Measurements from ENCODE around the gene TSBP1. TPM values are rescaled to one million over a fixed set of nuclear protein-coding genes. Genes with fewer than 3 reads are reported as not detected.
A peak's percentile ranks its signal among the peaks of the same experiment; 100 is the strongest.
"Not testable (repeated sequence)": the region's sequence is repeated elsewhere in the genome, so short reads cannot be mapped to it uniquely, and the experiment has no call there.

The TSBP1 gene
- total RNA-seq, 1 donor from 2014 or later = not detected

DNA sequence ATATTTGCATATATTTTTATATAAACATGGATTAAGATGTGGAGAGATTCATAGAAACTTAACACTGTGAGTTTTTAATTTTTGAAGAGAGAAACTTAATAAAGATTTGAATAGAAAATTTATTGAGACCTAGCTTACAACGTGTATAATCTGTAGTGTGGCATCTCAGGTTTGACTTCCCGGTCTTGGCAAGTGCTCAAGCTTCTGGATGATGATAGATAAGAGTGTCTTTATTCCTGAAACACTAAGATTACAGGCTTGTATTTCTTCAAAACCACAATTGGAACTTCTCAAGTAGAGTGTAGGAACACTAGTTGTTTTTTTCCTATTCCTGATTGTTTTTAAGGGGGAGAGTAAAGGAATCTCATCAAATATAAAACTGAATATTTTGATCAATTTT is 83.3 kb downstream of the TSBP1 start:
- no peak for DNase-seq

DNA sequence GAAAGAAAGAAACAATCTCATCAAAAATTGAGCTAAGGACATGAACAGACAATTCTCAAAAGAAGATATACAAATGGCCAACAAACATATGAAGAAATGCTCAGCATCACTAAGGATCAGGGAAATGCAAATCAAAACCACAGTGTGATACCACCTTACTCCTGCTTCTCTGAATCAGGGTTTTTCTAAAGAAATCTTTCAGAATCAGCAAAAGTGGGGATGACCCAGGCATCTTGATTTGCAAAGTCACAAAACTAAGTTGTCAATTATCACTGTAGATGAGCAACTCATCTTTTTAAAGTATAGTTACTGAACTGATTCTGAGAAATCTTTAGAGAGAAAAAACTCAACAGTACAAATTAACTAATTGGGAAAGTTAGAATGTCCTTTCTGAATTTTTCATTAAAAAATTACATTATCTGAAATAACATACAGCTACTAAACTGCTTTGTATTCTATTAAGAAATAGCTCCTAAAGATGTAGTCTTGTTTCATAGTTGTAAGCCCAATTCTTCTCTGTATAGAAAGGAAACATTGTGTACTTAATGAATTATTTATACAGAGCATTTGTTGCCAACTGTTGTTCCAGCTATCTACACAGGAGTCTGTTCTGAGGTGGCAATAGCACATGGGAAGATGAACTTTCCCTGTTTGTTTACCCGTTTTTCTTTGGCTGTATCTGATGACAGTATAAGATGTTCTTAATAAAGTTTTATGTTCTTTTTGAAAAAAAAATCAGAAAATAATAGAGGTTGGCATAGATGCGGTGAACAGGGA is 97.7 kb downstream of the TSBP1 start:
- DNase-seq = not testable (repeated sequence)

DNA sequence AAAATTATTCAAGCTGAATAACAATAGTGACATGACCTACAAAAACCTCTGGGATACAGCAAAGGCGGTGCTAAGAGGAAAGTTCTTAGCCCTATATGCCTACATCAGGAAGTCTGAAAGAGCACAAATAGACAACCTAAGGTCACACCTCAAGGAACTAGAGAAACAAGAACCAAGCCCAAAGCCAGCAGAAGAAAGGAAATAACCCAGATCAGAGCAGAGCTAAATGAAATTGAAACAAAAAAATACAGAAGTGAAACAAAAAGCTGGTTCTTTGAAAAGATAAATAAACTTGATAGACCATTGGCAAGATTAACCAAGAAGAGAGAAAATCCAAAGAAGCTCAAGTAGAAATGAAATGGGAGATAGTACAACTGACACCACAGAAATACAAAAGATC is 100.3 kb downstream of the TSBP1 start:
- no peak for DNase-seq

DNA sequence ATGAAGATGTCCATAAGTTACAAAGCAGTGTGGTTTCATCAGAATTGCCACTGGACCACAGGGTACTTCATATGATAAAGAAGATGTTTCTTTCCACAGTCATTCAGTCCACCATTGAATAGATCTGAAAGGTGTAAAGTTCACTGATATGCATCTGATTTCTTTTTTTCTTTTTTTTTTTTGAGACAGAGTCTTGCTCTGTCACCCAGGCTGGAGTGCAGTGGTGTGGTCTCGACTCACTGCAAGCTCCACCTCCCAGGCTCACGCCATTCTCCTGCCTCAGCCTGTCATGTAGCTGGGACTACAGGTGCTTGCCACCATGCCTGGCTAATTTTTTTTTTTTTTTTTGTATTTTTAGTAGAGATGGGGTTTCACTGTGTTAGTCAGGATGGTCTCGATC is 103.2 kb downstream of the TSBP1 start:
- DNase-seq = not testable (repeated sequence)

DNA sequence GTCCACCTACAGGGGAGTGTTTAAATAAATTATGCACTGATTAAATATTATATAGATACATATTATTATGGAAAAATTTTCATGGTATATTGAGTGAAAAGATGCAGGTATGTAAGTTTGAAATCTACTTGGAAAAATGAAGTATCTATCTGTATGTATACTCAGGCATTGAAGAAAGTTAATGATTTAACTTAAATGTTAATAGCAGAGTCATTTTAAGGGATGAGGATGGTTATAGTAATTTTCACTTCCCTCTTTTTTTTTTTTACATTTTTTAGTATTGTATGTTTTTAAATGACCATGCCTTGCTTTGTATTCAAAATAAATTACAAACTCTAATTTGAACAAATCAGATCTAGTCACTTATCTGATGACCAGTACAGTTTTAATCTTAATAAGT is 104.7 kb downstream of the TSBP1 start:
- no peak for DNase-seq

DNA sequence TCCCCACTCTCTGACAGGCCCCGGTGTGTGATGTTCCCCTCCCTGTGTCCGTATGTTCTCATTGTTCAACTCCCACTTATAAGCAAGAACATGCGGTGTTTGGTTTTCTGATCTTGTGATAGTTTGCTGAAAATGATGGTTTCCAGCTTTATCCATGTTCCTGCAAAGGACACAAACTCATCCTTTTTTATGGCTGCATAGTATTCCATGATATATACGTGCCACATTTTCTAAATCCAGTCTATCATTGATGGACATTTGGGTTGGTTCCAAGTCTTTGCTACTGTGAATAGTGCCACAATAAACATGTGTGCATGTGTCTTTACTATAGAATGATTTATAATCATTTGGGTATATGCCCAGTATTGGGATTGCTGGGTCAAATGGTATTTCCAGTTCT is 114.4 kb downstream of the TSBP1 start:
- not testable (repeated sequence) for DNase-seq

DNA sequence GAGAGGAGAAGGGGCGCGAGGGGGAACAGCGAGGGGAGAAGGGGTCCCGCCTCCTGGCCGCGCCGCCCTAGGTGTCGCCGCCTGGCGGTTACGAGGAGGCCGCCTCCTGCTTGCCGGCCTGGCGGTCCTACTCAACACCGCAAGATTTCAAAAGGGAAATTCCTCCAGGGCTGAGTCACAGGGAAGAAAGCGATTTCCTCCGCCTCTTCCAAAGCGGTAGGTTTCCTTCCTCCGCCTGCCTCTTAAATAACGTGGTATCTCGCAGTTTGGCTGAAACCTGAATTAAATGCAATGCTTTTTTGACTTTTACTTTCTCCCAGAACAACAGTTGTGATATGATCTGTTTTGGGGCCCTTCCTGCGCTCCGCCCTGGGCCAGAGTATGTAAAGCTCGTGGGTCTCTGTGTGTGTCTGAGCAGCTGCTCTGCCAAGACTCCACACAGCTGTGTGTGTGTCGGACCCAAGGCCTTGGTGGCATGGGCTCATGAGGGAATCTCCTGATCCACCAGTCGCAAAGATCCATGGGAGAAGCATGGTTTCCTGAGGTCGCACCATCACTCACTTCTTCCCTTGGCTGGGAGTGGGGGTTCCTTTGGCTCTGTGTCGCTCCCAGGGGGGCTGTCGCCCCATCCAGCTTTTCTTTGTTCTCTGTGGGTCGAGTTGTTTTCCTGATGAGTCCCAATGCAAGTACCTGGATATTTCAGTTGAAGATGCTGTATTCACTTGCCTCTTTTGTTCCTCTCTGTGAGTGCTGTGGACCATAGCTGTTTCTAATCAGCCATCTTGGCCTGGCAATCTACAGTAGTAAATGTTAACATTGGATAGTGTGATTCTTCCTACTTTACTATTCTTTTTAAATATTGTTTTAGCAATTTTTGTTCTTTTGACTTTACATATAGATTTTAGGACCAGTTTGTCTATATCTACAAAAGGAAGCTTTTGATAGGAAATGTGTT is 116.2 kb downstream of the TSBP1 start:
- peak; percentile 97 for DNase-seq

DNA sequence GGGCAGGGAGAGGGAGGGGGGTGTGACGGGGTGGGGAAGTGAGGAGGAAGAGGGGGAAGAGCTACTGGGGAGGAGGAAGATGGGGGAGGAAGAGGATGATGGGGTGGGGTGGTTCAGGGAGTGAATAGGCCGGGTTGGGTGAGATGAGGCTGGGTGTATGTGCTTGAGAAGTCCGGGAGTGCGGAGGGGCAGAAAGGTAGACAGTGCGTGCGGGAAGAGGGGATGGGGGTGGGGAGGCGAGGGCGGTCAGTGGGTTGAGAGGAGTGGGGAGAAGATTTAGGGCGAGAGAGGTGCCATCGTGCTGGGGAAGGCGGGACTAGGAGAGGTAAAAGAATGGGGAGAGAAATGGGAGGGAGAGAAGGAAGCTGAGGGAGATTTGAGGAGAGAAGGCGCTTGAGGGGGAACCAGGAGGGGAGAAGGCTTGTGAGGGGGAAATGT is 116.9 kb downstream of the TSBP1 start:
- DNase-seq = no peak

DNA sequence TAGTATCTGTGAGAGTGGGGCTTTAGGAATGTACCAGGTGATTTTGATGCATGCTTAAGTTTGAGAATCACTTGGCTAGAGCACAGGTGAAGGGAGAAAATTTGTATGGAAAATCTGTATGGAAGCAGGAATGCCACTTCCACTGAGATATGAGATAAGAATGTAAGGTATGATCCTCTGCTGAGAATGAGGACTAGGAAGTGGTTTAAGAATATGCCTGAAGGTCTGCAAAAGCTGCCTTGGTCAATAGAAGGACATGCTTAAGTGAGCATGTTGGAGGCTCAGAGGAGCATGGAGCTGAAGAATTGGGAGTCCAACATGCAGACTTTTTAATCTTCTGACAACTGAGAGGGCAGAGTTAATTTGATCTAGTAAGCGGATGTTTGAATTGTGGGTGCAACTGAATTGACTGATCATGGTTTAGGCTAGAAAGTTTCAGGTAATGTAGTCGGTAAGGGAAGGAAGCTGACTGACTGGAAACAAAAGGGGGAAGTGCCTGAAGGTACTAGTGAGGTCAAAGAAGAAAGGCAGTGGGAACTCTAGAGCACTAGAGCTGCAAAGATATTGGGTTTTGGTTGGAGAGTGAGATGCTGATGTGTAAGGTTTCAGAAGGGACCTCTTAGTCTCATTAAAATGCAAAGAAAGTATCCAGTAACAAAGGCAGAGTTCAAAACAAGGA is 119.2 kb downstream of the TSBP1 start:
- DNase-seq = peak; percentile 37

DNA sequence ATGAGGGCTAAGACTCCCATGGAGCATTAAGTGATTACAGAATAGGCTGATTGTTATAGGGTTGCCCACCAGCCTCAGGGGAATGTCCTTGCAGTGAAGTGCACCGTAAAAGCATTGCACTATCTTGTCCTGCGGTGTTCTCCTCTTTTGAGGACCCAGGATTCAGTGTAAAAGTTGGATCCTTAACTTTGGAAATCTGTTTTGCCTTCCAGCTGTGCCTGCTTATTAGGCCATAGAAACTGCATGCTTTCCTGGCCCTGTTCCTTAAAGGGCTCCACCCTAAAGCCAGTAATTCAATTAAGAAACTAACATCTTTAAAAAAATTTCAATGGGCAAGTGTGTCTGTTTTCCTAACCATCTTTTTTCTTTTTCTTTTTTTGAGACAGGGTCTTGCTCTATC is 122.4 kb downstream of the TSBP1 start:
- no peak for DNase-seq

DNA sequence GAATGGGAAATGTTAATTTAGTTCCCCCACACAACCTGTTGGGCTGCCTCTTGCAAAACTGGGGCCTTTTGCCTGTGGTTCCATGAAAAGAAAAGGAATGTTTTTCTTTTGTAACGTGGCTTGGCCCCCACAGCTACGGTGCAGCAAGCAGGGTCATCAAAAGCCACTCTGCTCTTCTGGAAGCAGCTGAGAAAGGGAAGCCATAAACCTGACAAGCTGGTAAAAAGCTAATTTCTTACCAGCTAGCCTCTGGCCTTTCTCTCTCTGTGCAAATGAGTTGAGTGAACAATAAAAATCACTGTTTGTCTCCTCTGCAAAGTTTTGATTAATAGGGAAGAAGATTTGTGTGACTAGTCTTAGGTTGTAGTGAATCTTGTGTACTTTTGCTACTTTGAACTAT is 124.3 kb downstream of the TSBP1 start:
- DNase-seq = no peak

DNA sequence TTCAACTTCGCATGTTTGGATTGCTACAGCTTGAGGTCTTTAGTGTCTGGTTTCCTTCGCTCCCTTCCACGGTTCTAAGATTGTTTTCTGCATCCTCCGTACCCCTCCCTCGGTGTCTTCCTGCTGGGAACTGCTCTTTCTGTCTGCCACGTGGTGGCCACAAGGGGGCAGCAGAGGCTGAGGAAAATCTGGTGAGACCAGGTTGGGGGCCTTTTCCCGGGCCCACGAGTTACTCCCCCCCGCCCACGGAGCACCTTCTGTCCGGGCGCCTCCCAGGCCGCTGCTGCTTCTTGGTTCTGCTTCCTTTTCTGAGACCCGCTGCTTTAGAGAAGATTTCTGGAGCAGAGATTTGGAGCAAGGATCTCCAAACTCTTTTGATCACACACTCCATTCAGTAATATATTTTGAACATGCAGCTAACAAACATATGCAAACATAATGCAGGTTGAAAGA is 126.7 kb downstream of the TSBP1 start:
- DNase-seq = peak; percentile 89

DNA sequence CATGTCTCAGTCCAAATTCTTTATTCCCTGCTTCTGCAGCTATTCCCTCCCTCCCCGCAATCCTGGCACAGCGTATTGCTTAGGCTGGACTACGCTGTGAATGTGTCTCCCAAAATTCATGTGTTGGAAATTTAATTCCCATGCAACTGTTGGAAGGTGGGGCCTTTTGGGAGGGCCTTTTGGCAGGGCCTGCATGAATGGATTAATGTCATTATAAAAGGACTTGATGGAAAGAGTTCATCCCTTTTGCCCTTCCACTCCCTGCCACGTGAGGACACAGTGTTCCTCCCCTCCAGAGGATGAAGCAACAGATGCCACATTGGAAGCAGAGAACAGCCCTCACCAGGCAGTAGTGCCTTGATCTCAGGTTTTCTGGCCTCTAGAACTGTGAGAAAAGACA is 127.4 kb downstream of the TSBP1 start:
- no peak for DNase-seq

Other genes with a start within 250 kb of the TSBP1 start
- gene ATF6B, start 243.7 kb downstream of the TSBP1 start, total RNA-seq = 13.4 and 20.5 TPM in 2 replicates
- 6.9 and 8.3 TPM in 2 replicates for gene FKBPL, start 241.6 kb downstream of the TSBP1 start, total RNA-seq
- 0.05 TPM in 1 of 2 replicates, not detected in the other for gene PRRT1, start 220.0 kb downstream of the TSBP1 start, total RNA-seq
- gene PPT2, start 217.8 kb downstream of the TSBP1 start, total RNA-seq = 69.8 and 82.5 TPM in 2 replicates
- 1.3 and 2.7 TPM in 2 replicates for gene EGFL8, start 207.3 kb downstream of the TSBP1 start, total RNA-seq
- gene AGPAT1, start 195.8 kb downstream of the TSBP1 start, total RNA-seq = 9.5 and 22.2 TPM in 2 replicates
- 31.6 and 53.1 TPM in 2 replicates for gene RNF5, start 193.5 kb downstream of the TSBP1 start, total RNA-seq
- 0.74 and 0.85 TPM in 2 replicates for gene AGER, start 187.7 kb downstream of the TSBP1 start, total RNA-seq
- 62.3 and 85.6 TPM in 2 replicates for gene PBX2, start 181.7 kb downstream of the TSBP1 start, total RNA-seq
- 3.1 and 8.7 TPM in 2 replicates for gene GPSM3, start 179.3 kb downstream of the TSBP1 start, total RNA-seq
- 44.3 and 63.5 TPM in 2 replicates for gene NOTCH4, start 147.8 kb downstream of the TSBP1 start, total RNA-seq
- not detected in 2 replicates for gene BTNL2, start 35.3 kb upstream of the TSBP1 start, total RNA-seq
- 0.09 TPM in 1 of 2 replicates, not detected in the other for gene HLA-DRA, start 68.0 kb upstream of the TSBP1 start, total RNA-seq
- not detected in 2 replicates for gene HLA-DRB5, start 158.4 kb upstream of the TSBP1 start, total RNA-seq
- gene HLA-DRB1, start 217.9 kb upstream of the TSBP1 start, total RNA-seq = 0.17 TPM in 1 of 2 replicates, not detected in the other